ENCODE measurements around the gene SPHK1.

GRCh38 chr17:76345377-76345974 is 38.9 kb upstream of the SPHK1 start:
- TF ChIP-seq POLR2A (IDR thresholded peaks at IDR 0.05; ENCODE audit: low read length) (no peak), GATA1 (IDR thresholded peaks at IDR 0.05; ENCODE audit: low read depth, low read length) (no peak)
